HepG2 (cell line): ENCODE data around the gene FGF14. TPM values are rescaled to one million over a fixed set of nuclear protein-coding genes. Genes with fewer than 3 reads are reported as not detected.

Experiments used
- IRF1 ChIP-seq: sonication (generic); formaldehyde crosslinking; IDR thresholded peaks from 2 replicates; pipeline ENCODE4 v1.4.0; 2020; ENCODE audit warnings: low read depth, mild to moderate bottlenecking, missing genetic modification reagents
- LRRFIP1 ChIP-seq: sonication (generic); formaldehyde crosslinking; conservative IDR thresholded peaks from 2 replicates; pipeline ENCODE4 v1.4.0; 2020; ENCODE audit warnings: missing genetic modification reagents
- NR2C2 ChIP-seq: sonication (generic); formaldehyde crosslinking; IDR thresholded peaks from 2 replicates; pipeline ENCODE4 v1.4.0; 2020; ENCODE audit warnings: missing genetic modification reagents, mild to moderate bottlenecking, moderate library complexity, borderline replicate concordance
- PAX8 ChIP-seq: sonication (generic); formaldehyde crosslinking; IDR thresholded peaks from 2 replicates; pipeline ENCODE4 v1.8.0; 2022; ENCODE audit warnings: mild to moderate bottlenecking, missing genetic modification reagents, borderline replicate concordance
- SMAD3 ChIP-seq: sonication (generic); formaldehyde crosslinking; IDR thresholded peaks from 2 replicates; pipeline ENCODE4 v1.4.0; 2020; ENCODE audit warnings: missing genetic modification reagents
- SRSF4 ChIP-seq: fragments of 200-400 bp; formaldehyde crosslinking; IDR thresholded peaks from one replicate; pipeline ENCODE4 v1.6.1; 2018; ENCODE audit warnings: mild to moderate bottlenecking, low read depth, low read length, moderate library complexity; ENCODE audit not compliant: poor library complexity, severe bottlenecking
- ZKSCAN5 ChIP-seq: sonication (generic); formaldehyde crosslinking; IDR thresholded peaks from 2 replicates; pipeline ENCODE4 v1.5.1; 2020; ENCODE audit warnings: mild to moderate bottlenecking, missing genetic modification reagents
- ZNF407 ChIP-seq: sonication (generic); formaldehyde crosslinking; IDR thresholded peaks from one replicate; pipeline ENCODE4 v1.5.1; 2020; ENCODE audit warnings: mild to moderate bottlenecking, missing genetic modification reagents; ENCODE audit errors: not compliant biosample characterization
- ZNF761 ChIP-seq: sonication (generic); formaldehyde crosslinking; conservative IDR thresholded peaks from 2 replicates; pipeline ENCODE4 v1.4.0; 2020; ENCODE audit warnings: mild to moderate bottlenecking, missing genetic modification reagents
- ZSCAN30 ChIP-seq: sonication (generic); formaldehyde crosslinking; IDR thresholded peaks from 2 replicates; pipeline ENCODE4 v1.5.0; 2020; ENCODE audit warnings: mild to moderate bottlenecking, missing genetic modification reagents
- polyA plus RNA-seq, 8 experiments: library from polyadenylated mRNA; depleted of rRNA in 3 of 8; stranded (reverse) in 7 of 8; unstranded in 1 of 8; fragments of >200 nt; fragmentation: Illumina TruSeq in 4 of 8; extraction: Trizol in 4 of 8; gene quantifications; 2 replicates each; pipeline versions ENCODE4 v1.2.1 to v1.2.3, GENCODE V29; 2011 to 2016; ENCODE audit warnings: low read depth in 4 of 8, missing spikeins in 1 of 8, mixed read lengths in 1 of 8; ENCODE audit not compliant: insufficient read depth in 1 of 8
- total RNA-seq, 5 experiments: library from RNA; depleted of rRNA; stranded (reverse); fragments of >200 nt; fragmentation: Illumina TruSeq; extraction: Trizol; gene quantifications; 2 replicates each; pipeline ENCODE4 v1.2.3, GENCODE V29; 2016; ENCODE audit warnings: low read depth in 1 of 5

FGF14 gene
- total and polyA plus RNA-seq, 2 of the 13 experiments (the other 11 are each of a cell fraction or from before 2014, with no cell fraction given): not detected

- TF ChIP-seq ZNF407 (CRISPR knock-in tag) (no peak), SRSF4 (no peak), LRRFIP1 (CRISPR knock-in tag) (no peak), ZSCAN30 (no peak), PAX8 (no peak), SMAD3 (CRISPR knock-in tag) (no peak), ZKSCAN5 (CRISPR knock-in tag) (no peak), IRF1 (no peak), ZNF761 (CRISPR knock-in tag) (no peak), NR2C2 (CRISPR knock-in tag) (no peak)
Observed at GRCh38 chr13:101876951-101877350, 524.9 kb downstream of the FGF14 start (continued).
